ENCODE measurements around the gene RAB10.

- TF ChIP-seq, protein P1, sequence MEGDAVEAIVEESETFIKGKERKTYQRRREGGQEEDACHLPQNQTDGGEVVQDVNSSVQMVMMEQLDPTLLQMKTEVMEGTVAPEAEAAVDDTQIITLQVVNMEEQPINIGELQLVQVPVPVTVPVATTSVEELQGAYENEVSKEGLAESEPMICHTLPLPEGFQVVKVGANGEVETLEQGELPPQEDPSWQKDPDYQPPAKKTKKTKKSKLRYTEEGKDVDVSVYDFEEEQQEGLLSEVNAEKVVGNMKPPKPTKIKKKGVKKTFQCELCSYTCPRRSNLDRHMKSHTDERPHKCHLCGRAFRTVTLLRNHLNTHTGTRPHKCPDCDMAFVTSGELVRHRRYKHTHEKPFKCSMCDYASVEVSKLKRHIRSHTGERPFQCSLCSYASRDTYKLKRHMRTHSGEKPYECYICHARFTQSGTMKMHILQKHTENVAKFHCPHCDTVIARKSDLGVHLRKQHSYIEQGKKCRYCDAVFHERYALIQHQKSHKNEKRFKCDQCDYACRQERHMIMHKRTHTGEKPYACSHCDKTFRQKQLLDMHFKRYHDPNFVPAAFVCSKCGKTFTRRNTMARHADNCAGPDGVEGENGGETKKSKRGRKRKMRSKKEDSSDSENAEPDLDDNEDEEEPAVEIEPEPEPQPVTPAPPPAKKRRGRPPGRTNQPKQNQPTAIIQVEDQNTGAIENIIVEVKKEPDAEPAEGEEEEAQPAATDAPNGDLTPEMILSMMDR (optimal IDR thresholded peaks at IDR 0.05 in 1 of 3, IDR thresholded peaks at IDR 0.05 in 1 of 3, conservative IDR thresholded peaks at IDR 0.05 in 1 of 3; ENCODE audit: extremely low read depth in 1 of 3, insufficient read depth in 2 of 3, low read length in 3 of 3): no peak
- TF ChIP-seq EZH2 (IDR thresholded peaks at IDR 0.05; ENCODE audit: low read length): no peak
Observed at GRCh38 chr2:26157580-26157979, 123.7 kb downstream of the RAB10 start.

All from keratinocyte (primary cell).